ENCODE results near the gene BCAS1. TPM values are rescaled to one million over a fixed set of nuclear protein-coding genes. Genes with fewer than 3 reads are reported as not detected.

Gene BCAS1
- total and polyA plus RNA-seq, 2 donors (not counting 1 experiment from before 2014, with no cell fraction given) = 0.97 to 1.1 TPM

DNA sequence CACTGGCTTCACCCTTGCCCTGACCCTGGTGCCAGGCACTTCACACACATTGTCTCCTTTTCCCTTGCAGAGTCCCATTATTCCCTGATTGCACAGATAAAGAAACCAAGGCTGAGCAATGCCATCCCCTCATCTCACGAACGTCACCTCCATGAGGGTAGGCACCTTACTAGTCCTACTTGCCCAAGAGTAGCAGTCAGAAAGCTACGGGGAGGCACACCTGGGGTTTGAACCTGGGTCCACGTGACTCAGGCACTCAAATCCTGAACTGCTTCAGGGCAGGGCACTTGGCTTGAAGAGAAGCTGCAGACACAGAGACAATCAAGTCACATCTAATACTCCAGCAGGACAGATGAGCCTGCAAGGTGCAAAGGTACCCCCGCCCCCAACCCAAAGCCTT, 1.9 kb downstream of the BCAS1 start:
- intact Hi-C loops (cut with micrococcal nuclease) = no loop called here
- Histone ChIP-seq H3K27ac (ENCODE audit: low read length in 2 of 2) (no peak overlapping the region), H3K36me3 (replicated peaks in 1 of 2; ENCODE audit: control extremely low read depth in 1 of 2, control insufficient read depth in 1 of 2, extremely low read depth in 1 of 2, insufficient read depth in 2 of 2, low read length in 1 of 2) (no peaks in the 10 kb centered on the region), H3K4me1 (ENCODE audit: control insufficient read depth in 2 of 2, insufficient read depth in 2 of 2, low read length in 2 of 2) (peaks cover 0 to 12% of the 10 kb centered on the region in 2 donors), H3K4me3 (ENCODE audit: control extremely low read depth in 1 of 5, extremely low read depth in 1 of 5, insufficient read depth in 1 of 5, low read depth in 2 of 5, low read length in 4 of 5) (no peak overlapping the region), H3K9ac (ENCODE audit: low read length) (no peak overlapping the region), H3K4me2 (replicated peaks; ENCODE audit: low read depth, low read length, poor library complexity, severe bottlenecking) (no peak overlapping the region), H3K79me2 (ENCODE audit: control insufficient read depth, insufficient read depth, low read length) (no peaks in the 10 kb centered on the region), H3K9me3 (ENCODE audit: control extremely low read depth in 1 of 3, control insufficient read depth in 2 of 3, insufficient read depth in 1 of 3, low read length in 2 of 3) (no peaks in the 10 kb centered on the region), H4K20me1 (ENCODE audit: control insufficient read depth, insufficient read depth, low read length, poor library complexity, severe bottlenecking) (no peaks in the 10 kb centered on the region), H2AFZ (ENCODE audit: insufficient read depth, low read depth, low read length, poor library complexity, severe bottlenecking) (no peak overlapping the region), H3K27me3 (replicated peaks in 1 of 4; ENCODE audit: control extremely low read depth in 1 of 4, control insufficient read depth in 3 of 4, insufficient read depth in 4 of 4, low read length in 3 of 4) (no peaks in the 10 kb centered on the region)
- POLR2A ChIA-PET = no interaction called here
- Mint-ChIP-seq H3K4me1 (peaks cover 15% of the 10 kb centered on the region), H3K27ac (no peak overlapping the region), H3K9me3 (ENCODE audit: insufficient read depth) (no peaks in the 10 kb centered on the region), H3K4me3 (no peak overlapping the region), H3K27me3 (no peaks in the 10 kb centered on the region)
- DNase-seq = no peak
- CTCF ChIA-PET = interaction anchor here (1.0 kb wide), 2 partner anchors 8 to 131 kb away, joined by 3 to 4 read pairs; no protein-coding TSS in a partner anchor
- TF ChIP-seq, protein P1, sequence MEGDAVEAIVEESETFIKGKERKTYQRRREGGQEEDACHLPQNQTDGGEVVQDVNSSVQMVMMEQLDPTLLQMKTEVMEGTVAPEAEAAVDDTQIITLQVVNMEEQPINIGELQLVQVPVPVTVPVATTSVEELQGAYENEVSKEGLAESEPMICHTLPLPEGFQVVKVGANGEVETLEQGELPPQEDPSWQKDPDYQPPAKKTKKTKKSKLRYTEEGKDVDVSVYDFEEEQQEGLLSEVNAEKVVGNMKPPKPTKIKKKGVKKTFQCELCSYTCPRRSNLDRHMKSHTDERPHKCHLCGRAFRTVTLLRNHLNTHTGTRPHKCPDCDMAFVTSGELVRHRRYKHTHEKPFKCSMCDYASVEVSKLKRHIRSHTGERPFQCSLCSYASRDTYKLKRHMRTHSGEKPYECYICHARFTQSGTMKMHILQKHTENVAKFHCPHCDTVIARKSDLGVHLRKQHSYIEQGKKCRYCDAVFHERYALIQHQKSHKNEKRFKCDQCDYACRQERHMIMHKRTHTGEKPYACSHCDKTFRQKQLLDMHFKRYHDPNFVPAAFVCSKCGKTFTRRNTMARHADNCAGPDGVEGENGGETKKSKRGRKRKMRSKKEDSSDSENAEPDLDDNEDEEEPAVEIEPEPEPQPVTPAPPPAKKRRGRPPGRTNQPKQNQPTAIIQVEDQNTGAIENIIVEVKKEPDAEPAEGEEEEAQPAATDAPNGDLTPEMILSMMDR (IDR thresholded peaks at IDR 0.05) = no peak
- TF ChIP-seq EZH2 (IDR thresholded peaks at IDR 0.05; ENCODE audit: borderline replicate concordance, insufficient read depth, low read depth, low read length, poor library complexity, severe bottlenecking) = no peak
- 78% methylated on average over 5 of the region's 5 CpGs for WGBS (ENCODE audit: insufficient coverage)
- ATAC-seq (ENCODE audit: low read depth) = no peak

DNA sequence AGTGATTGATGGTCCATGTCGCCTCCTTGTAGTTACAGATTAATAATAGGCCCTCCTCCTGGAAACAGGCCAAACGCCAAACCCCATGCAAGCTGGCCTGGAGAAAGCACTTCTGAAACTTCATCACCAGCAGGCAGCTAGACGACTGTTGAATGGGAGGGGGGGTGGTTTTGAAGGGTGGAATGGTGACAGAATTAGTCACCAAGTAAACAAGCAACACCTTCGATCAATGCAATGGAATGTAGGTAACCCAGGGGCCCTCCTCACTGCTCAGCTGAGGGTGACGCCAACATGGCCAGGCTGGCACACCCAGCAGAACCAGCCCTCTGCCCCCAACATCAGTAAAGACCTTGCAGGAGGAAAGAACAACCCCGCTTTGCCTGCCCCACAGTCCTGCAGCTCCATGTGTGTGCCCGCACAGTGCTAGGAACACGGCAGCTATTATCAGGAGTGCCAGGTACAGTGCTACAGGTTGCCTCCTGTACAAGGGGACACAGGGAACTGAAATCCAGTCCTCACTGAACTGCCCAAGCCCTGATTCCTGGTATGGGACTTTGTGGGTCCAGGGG, 2.7 kb downstream of the BCAS1 start:
- POLR2A ChIA-PET = no interaction called here
- Histone ChIP-seq H3K27me3 (replicated peaks in 1 of 4; ENCODE audit: control extremely low read depth in 1 of 4, control insufficient read depth in 3 of 4, insufficient read depth in 4 of 4, low read length in 3 of 4) (no peaks in the 10 kb centered on the region), H3K4me3 (ENCODE audit: control extremely low read depth in 1 of 5, extremely low read depth in 1 of 5, insufficient read depth in 1 of 5, low read depth in 2 of 5, low read length in 4 of 5) (no peak overlapping the region), H3K36me3 (replicated peaks in 1 of 2; ENCODE audit: control extremely low read depth in 1 of 2, control insufficient read depth in 1 of 2, extremely low read depth in 1 of 2, insufficient read depth in 2 of 2, low read length in 1 of 2) (no peaks in the 10 kb centered on the region), H3K9ac (ENCODE audit: low read length) (no peak overlapping the region), H3K4me1 (ENCODE audit: control insufficient read depth in 2 of 2, insufficient read depth in 2 of 2, low read length in 2 of 2) (peaks cover 0 to 19% of the 10 kb centered on the region in 2 donors), H3K79me2 (ENCODE audit: control insufficient read depth, insufficient read depth, low read length) (no peaks in the 10 kb centered on the region), H3K9me3 (ENCODE audit: control extremely low read depth in 1 of 3, control insufficient read depth in 2 of 3, insufficient read depth in 1 of 3, low read length in 2 of 3) (no peaks in the 10 kb centered on the region), H4K20me1 (ENCODE audit: control insufficient read depth, insufficient read depth, low read length, poor library complexity, severe bottlenecking) (no peaks in the 10 kb centered on the region), H2AFZ (ENCODE audit: insufficient read depth, low read depth, low read length, poor library complexity, severe bottlenecking) (no peak overlapping the region), H3K27ac (ENCODE audit: low read length in 2 of 2) (no peak overlapping the region), H3K4me2 (replicated peaks; ENCODE audit: low read depth, low read length, poor library complexity, severe bottlenecking) (no peak overlapping the region)
- TF ChIP-seq EZH2 (IDR thresholded peaks at IDR 0.05; ENCODE audit: borderline replicate concordance, insufficient read depth, low read depth, low read length, poor library complexity, severe bottlenecking) = no peak
- TF ChIP-seq, protein P1 (IDR thresholded peaks at IDR 0.05) = no peak
- intact Hi-C loops (cut with micrococcal nuclease) = no loop called here
- Mint-ChIP-seq H3K4me3 (no peak overlapping the region), H3K4me1 (peaks cover 20% of the 10 kb centered on the region), H3K27ac (no peak overlapping the region), H3K9me3 (ENCODE audit: insufficient read depth) (no peaks in the 10 kb centered on the region), H3K27me3 (no peaks in the 10 kb centered on the region)
- ATAC-seq (ENCODE audit: low read depth) = no peak
- CTCF ChIA-PET = interaction anchor here (0.6 to 0.9 kb wide), 2 partner anchors 36 to 458 kb away, joined by 3 read pairs; no protein-coding TSS in a partner anchor
- no peak for DNase-seq
- WGBS (ENCODE audit: insufficient coverage) = 87% methylated on average over 5 of the region's 8 CpGs

Measured in B cell (primary cell).